ENCODE results near the gene UGT1A8.

DNA sequence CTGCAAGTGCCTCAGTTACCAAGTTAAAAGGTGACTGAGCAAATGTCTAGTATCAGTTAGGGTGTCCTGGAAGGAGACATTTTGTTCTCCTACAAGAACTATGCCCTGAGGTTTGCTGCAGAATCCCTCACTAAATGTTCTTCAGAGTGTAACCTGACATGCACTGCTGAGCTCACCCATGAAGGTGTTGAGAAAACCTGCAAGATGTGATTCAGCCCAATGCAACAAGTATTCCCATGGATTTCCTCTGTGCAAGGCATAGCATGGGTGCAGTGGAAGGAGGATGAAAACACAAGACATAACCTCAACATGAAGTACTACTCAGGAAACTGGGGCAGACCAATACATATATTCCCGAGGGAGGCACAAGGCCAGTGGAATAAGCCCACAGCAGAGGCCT is 15.4 kb upstream of the UGT1A8 start:
- no peak for TF ChIP-seq ZNF384 (IDR thresholded peaks at IDR 0.05)
- TF ChIP-seq FOXM1 (IDR thresholded peaks at IDR 0.05; ENCODE audit: borderline replicate concordance): no peak
- no peak for TF ChIP-seq CTBP1 (IDR thresholded peaks at IDR 0.05; ENCODE audit: borderline replicate concordance)
- no peak for TF ChIP-seq ELF4 (IDR thresholded peaks at IDR 0.05)
- TF ChIP-seq ARNT (IDR thresholded peaks at IDR 0.05): no peak
- no peak for TF ChIP-seq PKNOX1 (IDR thresholded peaks at IDR 0.05)
- TF ChIP-seq TARDBP (IDR thresholded peaks at IDR 0.05): no peak
- TF ChIP-seq BHLHE40 (IDR thresholded peaks at IDR 0.05; ENCODE audit: borderline replicate concordance): no peak
- TF ChIP-seq SUZ12 (IDR thresholded peaks at IDR 0.05): no peak
- no peak for TF ChIP-seq SP1 (IDR thresholded peaks at IDR 0.05)
